HepG2 (cell line): ENCODE data around the gene G6PD. TPM values are rescaled to one million over a fixed set of nuclear protein-coding genes. Genes with fewer than 3 reads are reported as not detected.

Source experiments
- BRCA1 ChIP-seq: sonication (generic); formaldehyde crosslinking; IDR thresholded peaks from 2 replicates; pipeline ENCODE4 v1.4.0; 2020; ENCODE audit warnings: missing genetic modification reagents
- CREM ChIP-seq, 2 experiments: sonication (generic) in 1 of 2; formaldehyde crosslinking in 1 of 2; IDR thresholded peaks; 2 replicates each; pipeline versions ENCODE4 v1.4.0 to v1.6.1; 2016 to 2020; ENCODE audit warnings: antibody characterized with exemption in 1 of 2, mild to moderate bottlenecking in 1 of 2, missing genetic modification reagents in 1 of 2
- HIVEP1 ChIP-seq: sonication (generic); formaldehyde crosslinking; IDR thresholded peaks from 2 replicates; pipeline ENCODE4 v1.4.0; 2020; ENCODE audit warnings: mild to moderate bottlenecking, missing genetic modification reagents
- NCOA2 ChIP-seq: sonication (generic); formaldehyde crosslinking; IDR thresholded peaks from 2 replicates; pipeline ENCODE4 v1.8.0; 2022; ENCODE audit warnings: inconsistent platforms
- NR1H2 ChIP-seq: sonication (generic); formaldehyde crosslinking; IDR thresholded peaks from 2 replicates; pipeline ENCODE4 v1.8.1; 2022; ENCODE audit warnings: low read depth, missing genetic modification reagents, borderline replicate concordance
- NR2C2 ChIP-seq: sonication (generic); formaldehyde crosslinking; IDR thresholded peaks from 2 replicates; pipeline ENCODE4 v1.4.0; 2020; ENCODE audit warnings: missing genetic modification reagents, mild to moderate bottlenecking, moderate library complexity, borderline replicate concordance
- PHF8 ChIP-seq: sonication (generic); formaldehyde crosslinking; IDR thresholded peaks from 2 replicates; pipeline ENCODE4 v1.5.0; 2020; ENCODE audit warnings: missing genetic modification reagents
- POLR2A ChIP-seq, 2 experiments: IDR thresholded peaks; 2 replicates each; pipeline ENCODE4 v1.6.1; 2011; ENCODE audit warnings: low read depth in 2 of 2, low read length in 2 of 2, mild to moderate bottlenecking in 1 of 2, moderate library complexity in 1 of 2; ENCODE audit not compliant: insufficient read depth in 1 of 2
- RELA ChIP-seq: sonication (generic); formaldehyde crosslinking; IDR thresholded peaks from 2 replicates; pipeline ENCODE4 v1.4.0; 2020; ENCODE audit warnings: missing genetic modification reagents
- RNF2 ChIP-seq: fragments of 450-650 bp; conservative IDR thresholded peaks from 2 replicates; pipeline ENCODE4 v1.6.1; 2016; ENCODE audit warnings: low read depth
- SAP130 ChIP-seq: IDR thresholded peaks from 2 replicates; pipeline ENCODE4 v1.6.1; 2016; ENCODE audit warnings: low read depth
- TARDBP ChIP-seq: sonication (generic); formaldehyde crosslinking; IDR thresholded peaks from 2 replicates; pipeline ENCODE4 v1.8.0; 2022; ENCODE audit warnings: mild to moderate bottlenecking, missing genetic modification reagents
- TBP ChIP-seq: sonication (generic); formaldehyde crosslinking; IDR thresholded peaks from 2 replicates; pipeline ENCODE4 v1.5.0; 2020; ENCODE audit warnings: missing genetic modification reagents
- TFE3 ChIP-seq: IDR thresholded peaks from 2 replicates; pipeline ENCODE4 v1.6.1; 2016
- THAP8 ChIP-seq: sonication (generic); formaldehyde crosslinking; IDR thresholded peaks from 2 replicates; pipeline ENCODE4 v1.5.1; 2020; ENCODE audit warnings: missing genetic modification reagents, mild to moderate bottlenecking, borderline replicate concordance
- ZNF296 ChIP-seq: sonication (generic); formaldehyde crosslinking; conservative IDR thresholded peaks from 2 replicates; pipeline ENCODE4 v1.5.0; 2020; ENCODE audit warnings: mild to moderate bottlenecking, missing genetic modification reagents
- ZNF761 ChIP-seq: sonication (generic); formaldehyde crosslinking; conservative IDR thresholded peaks from 2 replicates; pipeline ENCODE4 v1.4.0; 2020; ENCODE audit warnings: mild to moderate bottlenecking, missing genetic modification reagents
- ZNF775 ChIP-seq: sonication (generic); formaldehyde crosslinking; IDR thresholded peaks from 2 replicates; pipeline ENCODE4 v1.4.0; 2020; ENCODE audit warnings: missing genetic modification reagents, mild to moderate bottlenecking, moderate library complexity, borderline replicate concordance
- ZNF777 ChIP-seq: sonication (generic); formaldehyde crosslinking; IDR thresholded peaks from 2 replicates; pipeline ENCODE4 v1.4.0; 2020; ENCODE audit warnings: missing genetic modification reagents
- ZNF800 ChIP-seq: sonication (generic); formaldehyde crosslinking; IDR thresholded peaks from 2 replicates; pipeline ENCODE4 v1.4.0; 2020; ENCODE audit warnings: missing genetic modification reagents
- polyA plus RNA-seq, 8 experiments: library from polyadenylated mRNA; depleted of rRNA in 3 of 8; stranded (reverse) in 7 of 8; unstranded in 1 of 8; fragments of >200 nt; fragmentation: Illumina TruSeq in 4 of 8; extraction: Trizol in 4 of 8; gene quantifications; 2 replicates each; pipeline versions ENCODE4 v1.2.1 to v1.2.3, GENCODE V29; 2011 to 2016; ENCODE audit warnings: low read depth in 4 of 8, missing spikeins in 1 of 8, mixed read lengths in 1 of 8; ENCODE audit not compliant: insufficient read depth in 1 of 8
- total RNA-seq, 5 experiments: library from RNA; depleted of rRNA; stranded (reverse); fragments of >200 nt; fragmentation: Illumina TruSeq; extraction: Trizol; gene quantifications; 2 replicates each; pipeline ENCODE4 v1.2.3, GENCODE V29; 2016; ENCODE audit warnings: low read depth in 1 of 5
- TF ChIP-seq, protein P1 (sequence below): sonication (generic); formaldehyde crosslinking; IDR thresholded peaks from 2 replicates; pipeline ENCODE4 v1.4.0; 2020; ENCODE audit warnings: missing genetic modification reagents

G6PD gene
- total and polyA plus RNA-seq, 2 of the 13 experiments (the other 11 are each of a cell fraction or from before 2014, with no cell fraction given), result 18.8 to 28.8 TPM

DNA sequence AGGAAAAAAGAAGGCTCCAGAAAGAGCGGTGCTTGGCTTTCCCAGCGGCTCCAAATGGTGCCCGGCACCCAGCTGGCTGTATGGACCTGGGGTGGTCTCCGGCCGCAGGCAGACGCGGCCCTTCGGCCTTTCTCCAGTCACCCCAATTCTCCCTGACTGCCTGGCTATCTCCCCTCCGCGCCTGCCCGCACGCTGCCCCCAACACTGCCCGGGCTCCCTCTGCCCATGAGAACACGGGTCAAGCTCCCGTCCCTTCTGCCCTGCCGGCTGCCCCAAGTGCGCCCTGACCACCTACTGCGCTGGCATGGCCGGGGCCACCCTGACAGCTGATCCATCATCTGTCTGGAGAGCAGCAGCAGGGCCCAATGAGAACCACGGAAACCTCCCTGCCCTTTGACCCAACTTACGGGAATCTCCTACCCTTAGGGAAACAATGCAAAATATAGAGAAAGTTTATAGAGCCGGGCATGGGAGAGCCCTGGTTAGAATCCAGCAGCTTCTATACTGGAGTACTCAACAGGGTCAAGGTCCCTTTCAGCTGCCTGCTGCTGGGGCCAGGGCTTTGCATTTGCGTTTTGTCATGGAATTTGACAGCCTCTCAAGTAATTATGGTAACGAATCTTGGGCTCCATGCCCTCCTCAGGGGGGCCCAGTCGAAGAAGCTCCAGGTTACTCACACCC, 29.4 kb downstream of the G6PD start (continued):
- TF ChIP-seq ZNF761 (no peak), BRCA1 (no peak), PHF8 (CRISPR knock-in tag) (0 out of 2 replicates have a peak, but pooled peaks have one; percentile 2), NR2C2 (CRISPR knock-in tag) (peak; percentile 88), RNF2 (no peak), NR1H2 (CRISPR knock-in tag) (no peak), POLR2A (IDR thresholded peaks at IDR 0.05; ENCODE audit: insufficient read depth in 1 of 2, low read depth in 2 of 2, low read length in 2 of 2) (0 out of 4 replicates have a peak, but pooled peaks of 1 of the 2 experiments have one; percentile 28), CREM (IDR thresholded peaks at IDR 0.05) (no peak), CREM (CRISPR knock-in tag; IDR thresholded peaks at IDR 0.05) (no peak), ZNF777 (no peak), ZNF296 (CRISPR knock-in tag) (0 out of 2 replicates have a peak, but pooled peaks have one; percentile 29), HIVEP1 (peak; percentile 43; the same call in 1 of the 2 replicates), ZNF775 (CRISPR knock-in tag) (no peak), RELA (CRISPR knock-in tag) (no peak), TBP (no peak), NCOA2 (CRISPR knock-in tag) (no peak), SAP130 (CRISPR knock-in tag) (peak; percentile 84), TFE3 (CRISPR knock-in tag) (no peak), TARDBP (CRISPR knock-in tag) (no peak), THAP8 (CRISPR knock-in tag) (no peak), ZNF800 (0 out of 2 replicates have a peak, but pooled peaks have one; percentile 34)
- TF ChIP-seq, protein P1, sequence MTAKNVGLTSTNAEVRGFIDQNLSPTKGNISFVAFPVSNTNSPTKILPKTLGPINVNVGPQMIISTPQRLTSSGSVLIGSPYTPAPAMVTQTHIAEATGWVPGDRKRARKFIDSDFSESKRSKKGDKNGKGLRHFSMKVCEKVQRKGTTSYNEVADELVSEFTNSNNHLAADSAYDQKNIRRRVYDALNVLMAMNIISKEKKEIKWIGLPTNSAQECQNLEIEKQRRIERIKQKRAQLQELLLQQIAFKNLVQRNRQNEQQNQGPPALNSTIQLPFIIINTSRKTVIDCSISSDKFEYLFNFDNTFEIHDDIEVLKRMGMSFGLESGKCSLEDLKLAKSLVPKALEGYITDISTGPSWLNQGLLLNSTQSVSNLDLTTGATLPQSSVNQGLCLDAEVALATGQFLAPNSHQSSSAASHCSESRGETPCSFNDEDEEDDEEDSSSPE (CRISPR knock-in tag), result no peak
